PFSK-1 (cell line): ENCODE results near the gene REPS1.

ENCODE experiments used
- FOXP2 ChIP-seq: optimal IDR thresholded peaks from 2 replicates; pipeline ENCODE3; 2011; ENCODE audit warnings: borderline replicate concordance, control low read depth, inconsistent platforms; ENCODE audit not compliant: insufficient read depth; ENCODE audit errors: extremely low read length, extremely low read depth
- POLR2AphosphoS5 ChIP-seq: IDR thresholded peaks from 2 replicates; pipeline ENCODE4 v1.6.1; 2012; ENCODE audit warnings: low read depth, mild to moderate bottlenecking, control low read depth, low read length, moderate library complexity
- REST ChIP-seq, 2 experiments: IDR thresholded peaks; 2 replicates each; pipeline versions ENCODE4 v1.6.1 to v1.8.0; 2011 to 2012; ENCODE audit warnings: low read depth in 2 of 2, low read length in 2 of 2, control low read depth in 1 of 2, inconsistent platforms in 1 of 2, mild to moderate bottlenecking in 1 of 2, moderate library complexity in 1 of 2; ENCODE audit not compliant: insufficient read depth in 1 of 2
- SIN3A ChIP-seq: IDR thresholded peaks from 2 replicates; pipeline ENCODE4 v1.6.1; 2012; ENCODE audit warnings: mild to moderate bottlenecking, low read length, moderate library complexity, borderline replicate concordance; ENCODE audit not compliant: insufficient read depth
- TAF1 ChIP-seq: IDR thresholded peaks from 2 replicates; pipeline ENCODE4 v1.6.1; 2012; ENCODE audit warnings: low read length, control low read depth, borderline replicate concordance; ENCODE audit not compliant: insufficient read depth

- TF ChIP-seq POLR2AphosphoS5 (no peak), TAF1 (no peak), REST (IDR thresholded peaks at IDR 0.05; ENCODE audit: insufficient read depth in 1 of 2, low read depth in 2 of 2, low read length in 2 of 2) (no peak), SIN3A (no peak), FOXP2 (no peak)
Observed at GRCh38 chr6:138856654-138857053, 131.4 kb downstream of the REPS1 start.
